Adrenal gland (tissue), 5 donors: ENCODE data around the gene NBAS.

Experiments
- POLR2A ChIP-seq, 2 donors: fragments of 450-650 bp; IDR thresholded peaks; one replicate each; pipeline ENCODE4 v1.6.1; 2017; ENCODE audit warnings: antibody characterized with exemption in 2 of 2, mild to moderate bottlenecking in 2 of 2, moderate library complexity in 1 of 2
- TF ChIP-seq, protein P1 (sequence below), 6 experiments: fragments of 450-650 bp in 4 of 6; fragments of 200-600 bp in 2 of 6; sonication (generic) in 1 of 6; IDR thresholded peaks; 1 replicate in 5 of 6; 2 replicates in 1 of 6; pipeline versions ENCODE4 v1.5.1 to v1.8.0; 2016 to 2021; ENCODE audit warnings: antibody characterized with exemption in 6 of 6, mild to moderate bottlenecking in 2 of 6, moderate library complexity in 1 of 6
- donor health status: DM: no; HTN: no; CAD: no.

DNA sequence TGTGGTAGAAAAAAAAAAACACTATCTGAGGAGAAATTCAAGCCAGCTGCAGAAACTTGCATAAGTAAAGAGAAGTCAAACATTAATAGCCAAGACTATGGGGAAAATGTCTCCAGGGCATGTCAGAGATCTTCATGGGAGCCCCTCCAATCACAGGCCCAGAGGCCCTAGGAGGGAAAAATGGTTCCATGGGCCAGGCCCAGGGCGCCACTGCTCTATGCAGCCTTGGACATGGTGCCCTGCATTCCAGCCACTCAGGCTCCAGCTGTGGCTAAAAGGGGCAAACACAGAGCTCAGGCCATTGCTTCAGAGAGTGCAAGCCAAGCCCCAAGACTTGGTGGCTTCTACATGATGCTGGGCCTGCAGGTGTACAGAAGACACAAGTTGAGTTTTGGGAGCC lies 354.7 kb downstream of the NBAS start:
- TF ChIP-seq, protein P1, sequence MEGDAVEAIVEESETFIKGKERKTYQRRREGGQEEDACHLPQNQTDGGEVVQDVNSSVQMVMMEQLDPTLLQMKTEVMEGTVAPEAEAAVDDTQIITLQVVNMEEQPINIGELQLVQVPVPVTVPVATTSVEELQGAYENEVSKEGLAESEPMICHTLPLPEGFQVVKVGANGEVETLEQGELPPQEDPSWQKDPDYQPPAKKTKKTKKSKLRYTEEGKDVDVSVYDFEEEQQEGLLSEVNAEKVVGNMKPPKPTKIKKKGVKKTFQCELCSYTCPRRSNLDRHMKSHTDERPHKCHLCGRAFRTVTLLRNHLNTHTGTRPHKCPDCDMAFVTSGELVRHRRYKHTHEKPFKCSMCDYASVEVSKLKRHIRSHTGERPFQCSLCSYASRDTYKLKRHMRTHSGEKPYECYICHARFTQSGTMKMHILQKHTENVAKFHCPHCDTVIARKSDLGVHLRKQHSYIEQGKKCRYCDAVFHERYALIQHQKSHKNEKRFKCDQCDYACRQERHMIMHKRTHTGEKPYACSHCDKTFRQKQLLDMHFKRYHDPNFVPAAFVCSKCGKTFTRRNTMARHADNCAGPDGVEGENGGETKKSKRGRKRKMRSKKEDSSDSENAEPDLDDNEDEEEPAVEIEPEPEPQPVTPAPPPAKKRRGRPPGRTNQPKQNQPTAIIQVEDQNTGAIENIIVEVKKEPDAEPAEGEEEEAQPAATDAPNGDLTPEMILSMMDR (IDR thresholded peaks at IDR 0.05): no peak
- TF ChIP-seq POLR2A (IDR thresholded peaks at IDR 0.05): no peak
